ENCODE results near the gene SIM2.

SIM2 gene

DNA sequence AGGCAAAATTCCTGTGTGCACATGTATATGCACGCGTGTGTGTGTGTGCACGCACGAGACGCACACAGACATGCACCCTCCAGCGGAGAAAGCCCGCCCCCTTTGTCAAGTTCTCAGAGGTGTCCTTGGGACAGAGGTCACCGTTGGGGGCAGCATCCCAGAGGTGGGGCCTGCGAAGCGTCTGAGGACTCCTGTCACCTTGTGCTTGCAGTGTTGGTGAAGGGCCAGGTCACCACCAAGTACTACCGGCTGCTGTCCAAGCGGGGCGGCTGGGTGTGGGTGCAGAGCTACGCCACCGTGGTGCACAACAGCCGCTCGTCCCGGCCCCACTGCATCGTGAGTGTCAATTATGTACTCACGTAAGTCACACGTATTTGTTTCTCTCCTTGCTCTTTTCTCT lies 42.6 kb downstream of the SIM2 start:
- no peak for DNase-seq

- no peak for DNase-seq
Measured at GRCh38 chr21:36743008-36743407, 44.1 kb downstream of the SIM2 start.

- no peak for DNase-seq
Measured at GRCh38 chr21:36743446-36743845, 44.5 kb downstream of the SIM2 start.

GRCh38 chr21:36744190-36744559 lies 45.3 kb downstream of the SIM2 start:
- DNase-seq, result no peak

DNA sequence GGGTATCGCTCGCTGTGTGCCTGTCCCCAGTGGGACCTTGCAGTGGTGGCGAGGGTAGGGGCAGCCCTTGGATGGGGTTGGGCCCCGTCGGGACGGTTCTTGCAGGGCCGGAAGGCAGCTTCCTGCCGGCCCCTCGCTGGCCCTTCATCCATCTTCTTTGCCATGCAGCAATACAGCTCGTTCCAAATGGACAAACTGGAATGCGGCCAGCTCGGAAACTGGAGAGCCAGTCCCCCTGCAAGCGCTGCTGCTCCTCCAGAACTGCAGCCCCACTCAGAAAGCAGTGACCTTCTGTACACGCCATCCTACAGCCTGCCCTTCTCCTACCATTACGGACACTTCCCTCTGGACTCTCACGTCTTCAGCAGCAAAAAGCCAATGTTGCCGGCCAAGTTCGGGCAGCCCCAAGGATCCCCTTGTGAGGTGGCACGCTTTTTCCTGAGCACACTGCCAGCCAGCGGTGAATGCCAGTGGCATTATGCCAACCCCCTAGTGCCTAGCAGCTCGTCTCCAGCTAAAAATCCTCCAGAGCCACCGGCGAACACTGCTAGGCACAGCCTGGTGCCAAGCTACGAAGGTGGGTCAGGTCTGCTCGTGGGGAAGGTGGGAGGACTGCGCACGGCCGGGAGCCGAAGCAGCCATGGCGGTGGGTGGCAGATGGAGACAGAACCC lies 45.8 kb downstream of the SIM2 start:
- DNase-seq, result peak; percentile 93

DNA sequence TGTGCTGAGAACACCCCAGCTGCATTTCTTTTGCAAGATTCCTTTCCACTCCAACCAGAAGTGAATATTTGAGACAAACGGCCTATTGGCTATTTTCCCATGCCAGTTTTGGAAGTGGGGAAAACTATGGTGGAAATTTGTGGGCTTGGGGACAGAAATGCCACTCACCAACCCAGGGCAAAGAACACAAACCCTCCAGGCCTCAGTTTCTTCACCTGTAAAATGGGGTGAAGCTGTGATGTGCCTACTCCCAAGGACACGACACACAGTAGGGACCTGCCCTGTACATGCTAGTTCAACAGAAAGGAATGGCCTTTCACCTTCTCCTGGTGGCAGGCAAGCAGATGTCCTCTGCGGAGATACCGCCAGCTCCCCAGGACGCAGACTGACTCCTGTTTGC lies 46.5 kb downstream of the SIM2 start:
- DNase-seq, result no peak

DNA sequence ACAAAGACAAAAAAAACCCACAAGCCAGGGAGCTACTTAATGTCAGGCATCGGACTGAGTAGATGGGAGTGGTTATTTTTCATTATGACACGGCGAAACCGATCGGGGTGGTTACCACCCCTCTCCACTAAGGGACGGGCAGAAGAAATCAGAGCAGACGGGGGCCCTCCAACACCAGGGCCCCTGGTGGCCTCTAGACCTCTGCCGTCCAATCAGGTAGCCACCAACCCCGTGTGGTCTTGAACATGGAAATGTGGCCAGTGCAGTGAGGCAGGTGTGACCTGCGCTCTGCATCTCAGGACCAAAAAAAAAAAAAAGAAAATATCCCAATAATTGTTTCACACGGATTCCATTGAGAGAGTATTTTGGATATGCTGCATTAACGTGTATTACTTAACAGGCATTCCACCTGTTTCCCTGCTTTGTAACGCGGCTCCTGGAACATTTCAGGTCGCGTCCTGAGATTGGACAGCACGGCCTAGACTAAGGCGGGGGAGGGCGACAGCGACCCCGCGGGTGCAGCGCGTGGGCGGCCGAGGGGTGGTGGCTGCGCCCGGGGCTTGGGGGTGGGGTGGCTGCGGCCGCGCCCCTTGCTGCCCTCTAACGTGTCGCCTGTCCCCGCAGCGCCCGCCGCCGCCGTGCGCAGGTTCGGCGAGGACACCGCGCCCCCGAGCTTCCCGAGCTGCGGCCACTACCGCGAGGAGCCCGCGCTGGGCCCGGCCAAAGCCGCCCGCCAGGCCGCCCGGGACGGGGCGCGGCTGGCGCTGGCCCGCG lies 48.3 kb downstream of the SIM2 start:
- no peak for DNase-seq

DNA sequence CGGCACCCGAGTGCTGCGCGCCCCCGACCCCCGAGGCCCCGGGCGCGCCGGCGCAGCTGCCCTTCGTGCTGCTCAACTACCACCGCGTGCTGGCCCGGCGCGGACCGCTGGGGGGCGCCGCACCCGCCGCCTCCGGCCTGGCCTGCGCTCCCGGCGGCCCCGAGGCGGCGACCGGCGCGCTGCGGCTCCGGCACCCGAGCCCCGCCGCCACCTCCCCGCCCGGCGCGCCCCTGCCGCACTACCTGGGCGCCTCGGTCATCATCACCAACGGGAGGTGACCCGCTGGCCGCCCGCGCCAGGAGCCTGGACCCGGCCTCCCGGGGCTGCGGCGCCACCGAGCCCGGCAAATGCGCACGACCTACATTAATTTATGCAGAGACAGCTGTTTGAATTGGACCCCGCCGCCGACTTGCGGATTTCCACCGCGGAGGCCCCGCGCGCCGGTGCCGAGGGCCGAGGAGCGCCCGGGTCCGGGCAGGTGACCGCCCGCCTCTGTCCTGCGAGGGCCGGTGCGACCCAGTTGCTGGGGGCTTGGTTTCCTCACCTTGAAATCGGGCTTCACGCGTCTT lies 49.0 kb downstream of the SIM2 start:
- DNase-seq, result peak; percentile 84

DNA sequence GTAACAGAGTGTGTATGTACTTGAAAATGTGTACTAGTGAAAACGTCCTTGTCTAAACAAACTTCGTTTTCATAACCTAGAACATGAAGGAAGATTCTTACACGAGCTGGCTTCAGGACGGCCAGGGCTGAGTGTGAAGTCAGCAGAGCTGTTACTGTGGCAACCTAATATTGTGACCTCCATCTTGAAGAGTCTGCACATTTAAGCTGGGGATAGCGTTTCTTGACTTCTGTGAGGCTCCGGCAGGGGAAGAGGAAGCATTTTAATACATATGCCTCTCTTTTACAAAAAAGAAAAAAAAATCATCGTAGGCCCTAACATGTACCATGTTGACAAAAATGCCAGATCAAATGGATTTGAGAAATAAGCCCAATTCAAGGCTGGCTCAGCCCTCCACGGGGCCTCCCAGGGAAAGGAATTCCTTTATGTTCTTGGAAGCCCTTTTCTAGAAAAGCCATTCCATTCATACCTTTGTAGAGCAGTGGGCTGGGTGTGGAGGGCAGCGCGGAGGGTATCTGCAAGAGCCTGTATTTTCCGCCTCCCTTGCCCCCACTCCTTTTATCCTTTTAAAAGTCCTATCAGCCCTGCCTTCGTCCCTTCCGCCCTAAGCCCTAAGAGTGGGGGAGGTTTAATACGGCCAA lies 51.1 kb downstream of the SIM2 start:
- DNase-seq, result no peak

- DNase-seq, result no peak
Measured at GRCh38 chr21:36750576-36750959, 51.7 kb downstream of the SIM2 start.

GRCh38 chr21:36751383-36751782 lies 52.5 kb downstream of the SIM2 start:
- DNase-seq, result no peak

- DNase-seq, result no peak
Measured at GRCh38 chr21:36753556-36753955, 54.6 kb downstream of the SIM2 start.

GRCh38 chr21:36754241-36754898 lies 55.5 kb downstream of the SIM2 start:
- DNase-seq, result no peak

- no peak for DNase-seq
Measured at GRCh38 chr21:36756527-36756926, 57.6 kb downstream of the SIM2 start.

DNA sequence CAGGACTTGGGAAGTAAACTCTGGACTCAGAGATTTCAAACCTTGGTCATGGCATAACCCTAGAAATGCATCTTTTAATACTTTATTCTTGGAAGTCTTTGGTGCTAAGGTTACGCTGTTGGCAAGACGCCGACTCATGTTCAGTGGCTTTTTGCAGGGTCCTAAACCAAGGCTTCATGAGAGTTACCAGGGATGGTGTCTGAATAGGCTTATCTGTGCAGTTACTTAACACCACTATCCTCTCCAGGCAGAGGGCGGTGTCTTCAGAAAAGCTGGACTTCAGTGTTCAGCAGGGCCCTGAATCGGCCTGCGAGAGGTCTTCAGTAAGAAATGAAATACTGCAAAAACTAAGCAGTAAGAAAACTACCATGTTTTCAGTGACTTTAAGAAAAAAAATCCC lies 58.3 kb downstream of the SIM2 start:
- no peak for DNase-seq

- no peak for DNase-seq
Measured at GRCh38 chr21:36759348-36760083, 60.6 kb downstream of the SIM2 start.

GRCh38 chr21:36761685-36762084 lies 62.8 kb downstream of the SIM2 start:
- DNase-seq, result no peak

GRCh38 chr21:36762642-36763041 lies 63.7 kb downstream of the SIM2 start:
- no peak for DNase-seq

GRCh38 chr21:36763305-36763704 lies 64.4 kb downstream of the SIM2 start:
- DNase-seq, result no peak

DNA sequence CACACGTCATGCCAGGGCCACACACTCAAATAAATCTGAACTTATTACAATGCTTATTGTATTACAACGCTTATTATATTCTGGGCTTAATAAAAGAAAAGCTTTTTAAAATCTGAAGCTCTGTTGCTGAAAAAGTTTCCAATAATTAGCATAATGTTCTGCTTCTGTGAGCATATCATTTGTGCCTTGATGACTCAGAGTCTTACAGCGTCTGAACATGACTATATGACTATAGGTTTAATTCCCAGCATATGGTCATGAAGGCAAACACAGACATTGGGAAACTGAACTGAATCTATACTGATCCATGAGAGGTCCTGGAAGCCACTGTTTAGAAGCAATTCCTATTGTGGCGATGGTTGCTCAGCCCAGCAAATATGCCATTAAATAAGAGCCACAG lies 66.3 kb downstream of the SIM2 start:
- DNase-seq, result no peak

DNA sequence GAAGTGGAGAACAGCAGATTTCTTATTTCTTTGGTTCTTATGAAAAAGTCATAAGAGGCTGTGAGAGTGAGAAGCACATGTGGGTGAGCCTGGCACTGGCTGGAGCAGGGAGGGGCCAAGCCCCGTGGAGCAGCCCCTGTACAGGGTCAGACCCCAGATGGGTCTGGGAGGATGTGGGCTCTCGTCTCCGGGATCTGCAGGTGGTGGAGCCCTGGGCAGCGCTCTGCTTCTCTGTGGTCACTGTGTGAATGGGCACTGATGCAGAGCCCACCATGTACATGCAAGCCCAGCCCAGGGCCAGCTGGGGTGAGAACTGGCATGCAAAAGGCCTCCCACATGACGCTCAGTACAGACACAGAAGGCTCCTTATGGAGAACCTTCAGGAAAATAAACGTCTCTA lies 67.6 kb downstream of the SIM2 start:
- no peak for DNase-seq

DNA sequence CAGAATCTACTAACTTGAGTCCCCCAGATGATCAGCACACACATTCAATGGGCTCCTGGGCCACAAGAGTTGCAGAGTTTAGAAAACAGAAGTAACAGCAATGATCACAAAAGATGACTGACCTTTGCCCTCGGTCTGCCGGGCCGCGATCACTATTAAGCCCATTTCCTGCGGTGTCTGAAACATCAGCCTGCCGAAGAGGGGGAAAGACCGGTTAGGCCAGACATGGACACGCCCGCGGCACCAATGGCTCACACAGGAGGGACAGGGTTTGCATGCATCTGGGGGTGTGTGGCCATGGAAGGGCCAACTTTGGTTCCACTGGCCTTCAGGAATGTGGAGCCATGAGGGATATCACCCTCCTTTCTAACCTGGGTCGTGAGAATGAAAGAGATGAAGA lies 68.2 kb downstream of the SIM2 start:
- no peak for DNase-seq

- no peak for DNase-seq
Measured at GRCh38 chr21:36768496-36768895, 69.6 kb downstream of the SIM2 start.

Measured in NCI-H69 (cell line).